Liver (tissue), 3 donors: ENCODE results near the gene CPEB1.

Experiments
- FOXA1 ChIP-seq: IDR thresholded peaks from 2 replicates; pipeline ENCODE4 v1.6.1; 2016; ENCODE audit warnings: antibody characterized with exemption
- JUND ChIP-seq, 2 donors: IDR thresholded peaks; 2 replicates each; pipeline ENCODE4 v1.6.1; 2016; ENCODE audit warnings: antibody characterized with exemption in 2 of 2
- REST ChIP-seq: IDR thresholded peaks from 2 replicates; pipeline ENCODE4 v1.6.1; 2016; ENCODE audit warnings: antibody characterized with exemption, mild to moderate bottlenecking
- RXRA ChIP-seq, 2 donors: IDR thresholded peaks; 2 replicates each; pipeline ENCODE4 v1.6.1; 2017 to 2018; ENCODE audit warnings: antibody characterized with exemption in 2 of 2, mild to moderate bottlenecking in 1 of 2
- TF ChIP-seq, protein P1 (sequence below): fragments of 150-350 bp; IDR thresholded peaks from 2 replicates; pipeline ENCODE4 v1.5.1; 2017; ENCODE audit warnings: improper control_type of control experiment, low read depth, low read length; ENCODE audit not compliant: missing input control
- TF ChIP-seq, protein P2 (sequence below): IDR thresholded peaks from 2 replicates; pipeline ENCODE4 v1.6.1; 2016; ENCODE audit warnings: antibody characterized with exemption
- donor health status: healthy.
- donor health status: healthy.

DNA sequence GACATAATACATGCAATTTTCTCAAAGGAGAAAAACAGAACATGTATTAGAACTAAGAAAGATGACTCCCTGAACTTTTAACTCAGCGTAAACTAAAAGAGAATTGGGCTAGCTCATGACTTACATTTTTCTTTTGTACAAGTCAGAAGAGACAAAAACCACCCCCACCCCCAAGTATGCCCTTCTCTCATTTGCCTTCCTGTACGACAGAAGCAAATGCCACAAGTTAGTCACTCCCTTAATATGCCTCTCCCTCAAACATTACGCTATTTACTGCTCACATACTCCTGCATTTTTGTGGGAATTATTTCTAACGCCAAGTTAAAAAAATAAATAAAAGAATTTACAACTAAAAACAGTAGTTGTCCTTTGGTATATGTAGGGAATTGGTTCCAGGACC is 22.0 kb downstream of the CPEB1 start:
- no peak for TF ChIP-seq JUND (IDR thresholded peaks at IDR 0.05)
- TF ChIP-seq REST = no peak
- TF ChIP-seq, protein P1, sequence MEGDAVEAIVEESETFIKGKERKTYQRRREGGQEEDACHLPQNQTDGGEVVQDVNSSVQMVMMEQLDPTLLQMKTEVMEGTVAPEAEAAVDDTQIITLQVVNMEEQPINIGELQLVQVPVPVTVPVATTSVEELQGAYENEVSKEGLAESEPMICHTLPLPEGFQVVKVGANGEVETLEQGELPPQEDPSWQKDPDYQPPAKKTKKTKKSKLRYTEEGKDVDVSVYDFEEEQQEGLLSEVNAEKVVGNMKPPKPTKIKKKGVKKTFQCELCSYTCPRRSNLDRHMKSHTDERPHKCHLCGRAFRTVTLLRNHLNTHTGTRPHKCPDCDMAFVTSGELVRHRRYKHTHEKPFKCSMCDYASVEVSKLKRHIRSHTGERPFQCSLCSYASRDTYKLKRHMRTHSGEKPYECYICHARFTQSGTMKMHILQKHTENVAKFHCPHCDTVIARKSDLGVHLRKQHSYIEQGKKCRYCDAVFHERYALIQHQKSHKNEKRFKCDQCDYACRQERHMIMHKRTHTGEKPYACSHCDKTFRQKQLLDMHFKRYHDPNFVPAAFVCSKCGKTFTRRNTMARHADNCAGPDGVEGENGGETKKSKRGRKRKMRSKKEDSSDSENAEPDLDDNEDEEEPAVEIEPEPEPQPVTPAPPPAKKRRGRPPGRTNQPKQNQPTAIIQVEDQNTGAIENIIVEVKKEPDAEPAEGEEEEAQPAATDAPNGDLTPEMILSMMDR = no peak
- no peak for TF ChIP-seq FOXA1
- TF ChIP-seq, protein P2, sequence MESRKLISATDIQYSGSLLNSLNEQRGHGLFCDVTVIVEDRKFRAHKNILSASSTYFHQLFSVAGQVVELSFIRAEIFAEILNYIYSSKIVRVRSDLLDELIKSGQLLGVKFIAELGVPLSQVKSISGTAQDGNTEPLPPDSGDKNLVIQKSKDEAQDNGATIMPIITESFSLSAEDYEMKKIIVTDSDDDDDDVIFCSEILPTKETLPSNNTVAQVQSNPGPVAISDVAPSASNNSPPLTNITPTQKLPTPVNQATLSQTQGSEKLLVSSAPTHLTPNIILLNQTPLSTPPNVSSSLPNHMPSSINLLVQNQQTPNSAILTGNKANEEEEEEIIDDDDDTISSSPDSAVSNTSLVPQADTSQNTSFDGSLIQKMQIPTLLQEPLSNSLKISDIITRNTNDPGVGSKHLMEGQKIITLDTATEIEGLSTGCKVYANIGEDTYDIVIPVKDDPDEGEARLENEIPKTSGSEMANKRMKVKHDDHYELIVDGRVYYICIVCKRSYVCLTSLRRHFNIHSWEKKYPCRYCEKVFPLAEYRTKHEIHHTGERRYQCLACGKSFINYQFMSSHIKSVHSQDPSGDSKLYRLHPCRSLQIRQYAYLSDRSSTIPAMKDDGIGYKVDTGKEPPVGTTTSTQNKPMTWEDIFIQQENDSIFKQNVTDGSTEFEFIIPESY = no peak
- TF ChIP-seq RXRA (IDR thresholded peaks at IDR 0.05) = no peak
